HepG2 (cell line): Measurements from ENCODE around the gene GYS1. TPM values are rescaled to one million over a fixed set of nuclear protein-coding genes. Genes with fewer than 3 reads are reported as not detected.

Source experiments
- KAT8 ChIP-seq: IDR thresholded peaks from 2 replicates; pipeline ENCODE4 v1.6.1; 2016; ENCODE audit warnings: missing genetic modification reagents, missing compliant biosample characterization
- KDM5A ChIP-seq: fragments of 200-600 bp; sonication (generic); IDR thresholded peaks from 2 replicates; pipeline ENCODE4 v1.7.0; 2018; ENCODE audit warnings: antibody characterized with exemption, mild to moderate bottlenecking, low read length, borderline replicate concordance
- NR2C2 ChIP-seq: sonication (generic); formaldehyde crosslinking; IDR thresholded peaks from 2 replicates; pipeline ENCODE4 v1.4.0; 2020; ENCODE audit warnings: missing genetic modification reagents, mild to moderate bottlenecking, moderate library complexity, borderline replicate concordance
- PHF20 ChIP-seq: sonication (generic); formaldehyde crosslinking; IDR thresholded peaks from 2 replicates; pipeline ENCODE4 v1.5.0; 2020; ENCODE audit warnings: mild to moderate bottlenecking, missing genetic modification reagents
- SKI ChIP-seq: fragments of 450-650 bp; IDR thresholded peaks from one replicate; pipeline ENCODE4 v1.6.1; 2018; ENCODE audit warnings: mild to moderate bottlenecking; ENCODE audit not compliant: partially characterized antibody
- ZC3H13 ChIP-seq: sonication (generic); formaldehyde crosslinking; IDR thresholded peaks from 2 replicates; pipeline ENCODE4 v1.8.1; 2023; ENCODE audit warnings: mild to moderate bottlenecking, missing genetic modification reagents, moderate library complexity
- ZNF329 ChIP-seq: sonication (generic); formaldehyde crosslinking; IDR thresholded peaks from 2 replicates; pipeline ENCODE4 v1.9.0; 2021; ENCODE audit warnings: low read depth, mild to moderate bottlenecking, missing genetic modification reagents
- ZNF333 ChIP-seq: sonication (generic); formaldehyde crosslinking; IDR thresholded peaks from 2 replicates; pipeline ENCODE4 v1.4.0; 2020; ENCODE audit warnings: mild to moderate bottlenecking, missing genetic modification reagents, borderline replicate concordance
- ZNF781 ChIP-seq: sonication (generic); formaldehyde crosslinking; IDR thresholded peaks from 2 replicates; pipeline ENCODE4 v1.5.1; 2020; ENCODE audit warnings: borderline replicate concordance, mild to moderate bottlenecking, missing genetic modification reagents; ENCODE audit errors: not compliant biosample characterization
- polyA plus RNA-seq, 8 experiments: library from polyadenylated mRNA; depleted of rRNA in 3 of 8; stranded (reverse) in 7 of 8; unstranded in 1 of 8; fragments of >200 nt; fragmentation: Illumina TruSeq in 4 of 8; extraction: Trizol in 4 of 8; gene quantifications; 2 replicates each; pipeline versions ENCODE4 v1.2.1 to v1.2.3, GENCODE V29; 2011 to 2016; ENCODE audit warnings: low read depth in 4 of 8, missing spikeins in 1 of 8, mixed read lengths in 1 of 8; ENCODE audit not compliant: insufficient read depth in 1 of 8
- total RNA-seq, 5 experiments: library from RNA; depleted of rRNA; stranded (reverse); fragments of >200 nt; fragmentation: Illumina TruSeq; extraction: Trizol; gene quantifications; 2 replicates each; pipeline ENCODE4 v1.2.3, GENCODE V29; 2016; ENCODE audit warnings: low read depth in 1 of 5
- TF ChIP-seq, protein P1 (sequence below), 2 experiments: sonication (generic) in 1 of 2; formaldehyde crosslinking in 1 of 2; IDR thresholded peaks; 2 replicates each; pipeline versions ENCODE4 v1.4.0 to v1.6.1; 2016 to 2020; ENCODE audit warnings: borderline replicate concordance in 1 of 2, low read depth in 1 of 2, mild to moderate bottlenecking in 1 of 2, missing genetic modification reagents in 1 of 2
- TF ChIP-seq, protein P2 (sequence below): sonication (generic); formaldehyde crosslinking; IDR thresholded peaks from 2 replicates; pipeline ENCODE4 v1.4.0; 2020; ENCODE audit warnings: mild to moderate bottlenecking, missing genetic modification reagents
- TF ChIP-seq, protein P3 (sequence below): sonication (generic); formaldehyde crosslinking; IDR thresholded peaks from 2 replicates; pipeline ENCODE4 v1.9.0; 2021; ENCODE audit warnings: missing genetic modification reagents, borderline replicate concordance
- TF ChIP-seq, protein P4 (sequence below): sonication (generic); IDR thresholded peaks from 2 replicates; pipeline ENCODE4 v1.6.1; 2016; ENCODE audit warnings: low read depth, borderline replicate concordance
- TF ChIP-seq, protein P5 (sequence below): sonication (generic); formaldehyde crosslinking; IDR thresholded peaks from 2 replicates; pipeline ENCODE4 v1.8.0; 2022; ENCODE audit warnings: mild to moderate bottlenecking, missing genetic modification reagents, borderline replicate concordance
- TF ChIP-seq, protein P6 (sequence below): sonication (generic); formaldehyde crosslinking; IDR thresholded peaks from 2 replicates; pipeline ENCODE4 v1.8.1; 2022; ENCODE audit warnings: mild to moderate bottlenecking, missing genetic modification reagents

Gene GYS1
- total and polyA plus RNA-seq, 2 of the 13 experiments (the other 11 are each of a cell fraction or from before 2014, with no cell fraction given): 18.4 to 42.1 TPM

DNA sequence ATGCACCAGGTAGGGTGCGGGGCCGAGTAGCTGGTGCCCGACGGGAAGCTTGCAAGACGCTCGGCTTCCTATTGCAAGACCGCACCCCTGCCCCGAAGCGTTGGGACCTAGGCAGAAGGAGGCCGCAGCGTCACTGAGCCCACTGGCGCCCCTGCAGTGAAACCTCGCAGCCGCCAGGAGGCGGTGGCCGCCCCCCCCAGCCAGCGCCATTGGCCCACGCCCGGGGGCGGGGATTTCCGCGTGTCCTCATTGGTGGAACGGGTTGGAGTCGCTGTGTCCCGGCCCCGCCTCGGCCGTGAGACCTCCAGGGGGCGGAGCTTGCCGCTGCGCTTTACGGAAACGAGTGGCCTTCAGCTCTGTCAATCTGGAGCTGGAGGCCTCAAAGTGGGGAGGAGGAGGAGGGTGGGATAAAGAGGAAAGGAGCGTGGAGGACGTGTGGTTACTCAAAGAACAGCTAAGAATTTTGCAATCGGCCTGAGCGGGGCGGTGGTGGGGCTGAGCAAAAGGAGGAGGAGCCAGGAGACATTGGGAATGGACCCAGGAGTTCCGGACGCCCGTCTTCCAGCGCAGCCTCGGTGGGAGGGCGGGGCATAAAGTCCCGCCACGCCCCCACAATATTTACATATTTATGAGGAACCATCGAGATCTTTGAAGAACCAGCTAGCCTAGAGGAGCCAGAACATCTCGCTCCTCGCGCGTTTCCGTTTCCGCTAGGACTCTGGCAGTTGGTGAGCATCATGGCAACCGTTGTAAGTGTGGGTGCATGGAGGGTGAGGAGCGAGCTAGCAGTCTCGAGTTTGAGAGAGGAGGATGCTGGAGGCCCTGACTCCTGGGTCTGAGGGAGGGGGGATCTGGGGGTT, at the start of gene GYS1, which contains the start of gene RUVBL2 (continued):
- TF ChIP-seq, protein P1, sequence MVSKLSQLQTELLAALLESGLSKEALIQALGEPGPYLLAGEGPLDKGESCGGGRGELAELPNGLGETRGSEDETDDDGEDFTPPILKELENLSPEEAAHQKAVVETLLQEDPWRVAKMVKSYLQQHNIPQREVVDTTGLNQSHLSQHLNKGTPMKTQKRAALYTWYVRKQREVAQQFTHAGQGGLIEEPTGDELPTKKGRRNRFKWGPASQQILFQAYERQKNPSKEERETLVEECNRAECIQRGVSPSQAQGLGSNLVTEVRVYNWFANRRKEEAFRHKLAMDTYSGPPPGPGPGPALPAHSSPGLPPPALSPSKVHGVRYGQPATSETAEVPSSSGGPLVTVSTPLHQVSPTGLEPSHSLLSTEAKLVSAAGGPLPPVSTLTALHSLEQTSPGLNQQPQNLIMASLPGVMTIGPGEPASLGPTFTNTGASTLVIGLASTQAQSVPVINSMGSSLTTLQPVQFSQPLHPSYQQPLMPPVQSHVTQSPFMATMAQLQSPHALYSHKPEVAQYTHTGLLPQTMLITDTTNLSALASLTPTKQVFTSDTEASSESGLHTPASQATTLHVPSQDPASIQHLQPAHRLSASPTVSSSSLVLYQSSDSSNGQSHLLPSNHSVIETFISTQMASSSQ (IDR thresholded peaks at IDR 0.05; ENCODE audit: low read depth): peak; percentile 43; the same call in 1 of the 2 replicates
- TF ChIP-seq, protein P1 (CRISPR knock-in tag; IDR thresholded peaks at IDR 0.05; ENCODE audit: borderline replicate concordance): no peak
- TF ChIP-seq KAT8 (peak; percentile 86), SKI (no peak), NR2C2 (CRISPR knock-in tag) (peak; percentile 58), ZNF329 (CRISPR knock-in tag) (peak; percentile 33; the same call in 1 of the 2 replicates), PHF20 (peak; percentile 73), KDM5A (peak; percentile 87; the same call in 1 of the 2 replicates), ZNF781 (CRISPR knock-in tag) (peak; percentile 38), ZNF333 (0 out of 2 replicates have a peak, but pooled peaks have one; percentile 5), ZC3H13 (CRISPR knock-in tag) (peak; percentile 85)
- TF ChIP-seq, protein P2, sequence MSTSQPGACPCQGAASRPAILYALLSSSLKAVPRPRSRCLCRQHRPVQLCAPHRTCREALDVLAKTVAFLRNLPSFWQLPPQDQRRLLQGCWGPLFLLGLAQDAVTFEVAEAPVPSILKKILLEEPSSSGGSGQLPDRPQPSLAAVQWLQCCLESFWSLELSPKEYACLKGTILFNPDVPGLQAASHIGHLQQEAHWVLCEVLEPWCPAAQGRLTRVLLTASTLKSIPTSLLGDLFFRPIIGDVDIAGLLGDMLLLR (CRISPR knock-in tag): 0 out of 2 replicates have a peak, but pooled peaks have one; percentile 66
- TF ChIP-seq, protein P3, sequence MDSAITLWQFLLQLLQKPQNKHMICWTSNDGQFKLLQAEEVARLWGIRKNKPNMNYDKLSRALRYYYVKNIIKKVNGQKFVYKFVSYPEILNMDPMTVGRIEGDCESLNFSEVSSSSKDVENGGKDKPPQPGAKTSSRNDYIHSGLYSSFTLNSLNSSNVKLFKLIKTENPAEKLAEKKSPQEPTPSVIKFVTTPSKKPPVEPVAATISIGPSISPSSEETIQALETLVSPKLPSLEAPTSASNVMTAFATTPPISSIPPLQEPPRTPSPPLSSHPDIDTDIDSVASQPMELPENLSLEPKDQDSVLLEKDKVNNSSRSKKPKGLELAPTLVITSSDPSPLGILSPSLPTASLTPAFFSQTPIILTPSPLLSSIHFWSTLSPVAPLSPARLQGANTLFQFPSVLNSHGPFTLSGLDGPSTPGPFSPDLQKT (CRISPR knock-in tag): no peak
- TF ChIP-seq, protein P4, sequence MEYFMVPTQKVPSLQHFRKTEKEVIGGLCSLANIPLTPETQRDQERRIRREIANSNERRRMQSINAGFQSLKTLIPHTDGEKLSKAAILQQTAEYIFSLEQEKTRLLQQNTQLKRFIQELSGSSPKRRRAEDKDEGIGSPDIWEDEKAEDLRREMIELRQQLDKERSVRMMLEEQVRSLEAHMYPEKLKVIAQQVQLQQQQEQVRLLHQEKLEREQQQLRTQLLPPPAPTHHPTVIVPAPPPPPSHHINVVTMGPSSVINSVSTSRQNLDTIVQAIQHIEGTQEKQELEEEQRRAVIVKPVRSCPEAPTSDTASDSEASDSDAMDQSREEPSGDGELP: no peak; the same call in 1 of the 2 replicates
- TF ChIP-seq, protein P5, sequence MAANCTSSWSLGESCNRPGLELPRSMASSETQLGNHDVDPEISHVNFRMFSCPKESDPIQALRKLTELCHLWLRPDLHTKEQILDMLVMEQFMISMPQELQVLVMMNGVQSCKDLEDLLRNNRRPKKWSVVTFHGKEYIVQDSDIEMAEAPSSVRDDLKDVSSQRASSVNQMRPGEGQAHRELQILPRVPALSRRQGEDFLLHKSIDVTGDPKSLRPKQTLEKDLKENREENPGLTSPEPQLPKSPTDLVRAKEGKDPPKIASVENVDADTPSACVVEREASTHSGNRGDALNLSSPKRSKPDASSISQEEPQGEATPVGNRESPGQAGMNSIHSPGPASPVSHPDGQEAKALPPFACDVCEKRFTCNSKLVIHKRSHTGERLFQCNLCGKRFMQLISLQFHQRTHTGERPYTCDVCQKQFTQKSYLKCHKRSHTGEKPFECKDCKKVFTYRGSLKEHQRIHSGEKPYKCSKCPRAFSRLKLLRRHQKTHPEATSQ (CRISPR knock-in tag): 0 out of 2 replicates have a peak, but pooled peaks have one; percentile 59
- TF ChIP-seq, protein P6, sequence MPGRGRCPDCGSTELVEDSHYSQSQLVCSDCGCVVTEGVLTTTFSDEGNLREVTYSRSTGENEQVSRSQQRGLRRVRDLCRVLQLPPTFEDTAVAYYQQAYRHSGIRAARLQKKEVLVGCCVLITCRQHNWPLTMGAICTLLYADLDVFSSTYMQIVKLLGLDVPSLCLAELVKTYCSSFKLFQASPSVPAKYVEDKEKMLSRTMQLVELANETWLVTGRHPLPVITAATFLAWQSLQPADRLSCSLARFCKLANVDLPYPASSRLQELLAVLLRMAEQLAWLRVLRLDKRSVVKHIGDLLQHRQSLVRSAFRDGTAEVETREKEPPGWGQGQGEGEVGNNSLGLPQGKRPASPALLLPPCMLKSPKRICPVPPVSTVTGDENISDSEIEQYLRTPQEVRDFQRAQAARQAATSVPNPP (CRISPR knock-in tag): 0 out of 2 replicates have a peak, but pooled peaks have one; percentile 10
